GM20000 (cell line): ENCODE measurements around the gene GIPC2.

ENCODE experiments used
- DNase-seq: peaks from one replicate; pipeline ENCODE4 v3.0.0; 2012; ENCODE audit warnings: low spot score
- CTCF ChIP-seq: IDR thresholded peaks from 2 replicates; pipeline ENCODE4 v1.5.1; 2012; ENCODE audit warnings: mild to moderate bottlenecking, control low read depth; ENCODE audit errors: extremely low read depth, missing control alignments

GIPC2 gene

GRCh38 chr1:78146205-78146771 is 100.5 kb downstream of the GIPC2 start:
- TF ChIP-seq CTCF: no peak
- DNase-seq: no peak

- no peak for DNase-seq
- TF ChIP-seq CTCF: no peak
Measured at GRCh38 chr1:78147031-78147430, 101.3 kb downstream of the GIPC2 start.

GRCh38 chr1:78153092-78153736 is 107.4 kb downstream of the GIPC2 start:
- no peak for DNase-seq
- TF ChIP-seq CTCF: no peak

- no peak for TF ChIP-seq CTCF
- DNase-seq: no peak
Measured at GRCh38 chr1:78155121-78155520, 109.4 kb downstream of the GIPC2 start.

- no peak for TF ChIP-seq CTCF
- no peak for DNase-seq
Measured at GRCh38 chr1:78156805-78157521, 111.2 kb downstream of the GIPC2 start.

GRCh38 chr1:78165816-78166215 is 120.0 kb downstream of the GIPC2 start:
- no peak for DNase-seq
- no peak for TF ChIP-seq CTCF

GRCh38 chr1:78168306-78168705 is 122.5 kb downstream of the GIPC2 start:
- DNase-seq: no peak
- TF ChIP-seq CTCF: no peak
